Fibroblast of lung (primary cell): ENCODE results near the gene C1RL. TPM values are rescaled to one million over a fixed set of nuclear protein-coding genes. Genes with fewer than 3 reads are reported as not detected.

Experiments used
- DNase-seq, 2 donors: peaks; one replicate each; pipeline versions ENCODE4 v3.0.0 to v3.0.0-alpha.2; 2010; ENCODE audit warnings: low read depth in 2 of 2
- H2AFZ ChIP-seq: 2 replicates; pipeline ENCODE4 v1.5.1; 2012; ENCODE audit warnings: low read length, control low read depth, inconsistent platforms
- H3K27ac ChIP-seq: 2 replicates; pipeline ENCODE4 v1.5.1; 2011; ENCODE audit warnings: low read length, control low read depth; ENCODE audit not compliant: insufficient read depth
- H3K27me3 ChIP-seq: 2 replicates; pipeline ENCODE4 v1.5.1; 2011; ENCODE audit warnings: mild to moderate bottlenecking, low read length; ENCODE audit not compliant: control insufficient read depth, insufficient read depth
- H3K36me3 ChIP-seq: 2 replicates; pipeline ENCODE4 v1.5.1; 2011; ENCODE audit warnings: low read length; ENCODE audit not compliant: control insufficient read depth, insufficient read depth
- H3K4me1 ChIP-seq: 2 replicates; pipeline ENCODE4 v1.5.1; 2011; ENCODE audit warnings: low read length; ENCODE audit not compliant: control insufficient read depth, insufficient read depth; ENCODE audit errors: extremely low read depth
- H3K4me2 ChIP-seq: 2 replicates; pipeline ENCODE4 v1.5.1; 2011; ENCODE audit warnings: low read length, control low read depth; ENCODE audit not compliant: insufficient read depth; ENCODE audit errors: extremely low read depth
- H3K4me3 ChIP-seq, 4 experiments: fragments of 200-600 bp in 1 of 4; sonication (generic) in 1 of 4; replicated peaks in 1 of 4; 2 replicates each; pipeline ENCODE4 v1.5.1; 2011 to 2016; ENCODE audit warnings: low read length in 4 of 4, low read depth in 3 of 4, mild to moderate bottlenecking in 3 of 4, control low read depth in 2 of 4, inconsistent platforms in 1 of 4, mixed read lengths in 1 of 4; ENCODE audit not compliant: insufficient read depth in 1 of 4; ENCODE audit errors: control extremely low read depth in 1 of 4
- H3K79me2 ChIP-seq: 2 replicates; pipeline ENCODE4 v1.5.1; 2012; ENCODE audit warnings: mild to moderate bottlenecking, low read length, inconsistent platforms; ENCODE audit not compliant: control insufficient read depth, insufficient read depth
- H3K9ac ChIP-seq: 2 replicates; pipeline ENCODE4 v1.5.1; 2011; ENCODE audit warnings: mild to moderate bottlenecking, low read length, control low read depth; ENCODE audit not compliant: insufficient read depth
- H3K9me3 ChIP-seq: 2 replicates; pipeline ENCODE4 v1.5.1; 2012; ENCODE audit warnings: low read depth, low read length; ENCODE audit not compliant: control insufficient read depth, insufficient read depth
- H4K20me1 ChIP-seq: 2 replicates; pipeline ENCODE4 v1.5.1; 2011; ENCODE audit warnings: low read length; ENCODE audit not compliant: control insufficient read depth, insufficient read depth; ENCODE audit errors: extremely low read depth
- CTCF ChIP-seq, 2 donors: IDR thresholded peaks in 1 of 2; conservative IDR thresholded peaks in 1 of 2; 1 replicate in 1 of 2; 2 replicates in 1 of 2; pipeline ENCODE4 v1.5.1; 2011 to 2012; ENCODE audit warnings: low read length in 2 of 2, control low read depth in 1 of 2, inconsistent platforms in 1 of 2, low read depth in 1 of 2, mild to moderate bottlenecking in 1 of 2
- EZH2 ChIP-seq: IDR thresholded peaks from 2 replicates; pipeline ENCODE4 v1.5.1; 2012; ENCODE audit warnings: low read length, control low read depth, mild to moderate bottlenecking; ENCODE audit errors: missing control alignments
- polyA plus RNA-seq, 2 donors: library from polyadenylated mRNA; depleted of rRNA in 1 of 2; stranded (reverse) in 1 of 2; unstranded in 1 of 2; fragments of >200 nt; gene quantifications; 2 replicates each; pipeline ENCODE4 v1.2.1, GENCODE V29; 2011 to 2012; ENCODE audit warnings: missing spikeins in 1 of 2
- total RNA-seq: library from RNA; depleted of rRNA; stranded (reverse); fragments of >200 nt; gene quantifications from 2 replicates; pipeline ENCODE4 v1.2.1, GENCODE V29; 2014

The C1RL gene
- total and polyA plus RNA-seq, 2 donors (not counting 1 experiment from before 2014, with no cell fraction given), result 46.2 to 64.9 TPM

- DNase-seq, result no peak
- peak within 1 kb of the TSS; percentile 30 for H3K9ac ChIP-seq
- no peaks in the 10 kb centered on the region for H3K27me3 ChIP-seq
- no peaks in the 10 kb centered on the region for H3K36me3 ChIP-seq
- peak within 1 kb of the TSS; percentile 97 for H3K4me2 ChIP-seq
- H3K4me1 ChIP-seq, result peaks cover 5% of the 10 kb centered on the region
- no peaks in the 10 kb centered on the region for H4K20me1 ChIP-seq
- no peaks in the 10 kb centered on the region for H3K9me3 ChIP-seq
- peak within 1 kb of the TSS; percentile 52 to 69 (median 65) for H3K4me3 ChIP-seq
- no peak within 1 kb of the TSS for H3K27ac ChIP-seq
- H2AFZ ChIP-seq, result peak within 1 kb of the TSS; percentile 64
- TF ChIP-seq EZH2 (no peak), CTCF (conservative IDR thresholded peaks at IDR 0.05 in 1 of 2, IDR thresholded peaks at IDR 0.05 in 1 of 2; ENCODE audit: low read depth in 1 of 2, low read length in 2 of 2) (no peak)
- no peaks in the 10 kb centered on the region for H3K79me2 ChIP-seq
These were observed 19.8 kb upstream of the C1RL start, which contains the start of gene RBP5 for GRCh38 chr12:7128681-7129286. TSS of gene RBP5 (minus strand) at chr12:7128889. CDS start at chr12:7128775, 114 bp downstream.

- no peaks in the 10 kb centered on the region for H3K79me2 ChIP-seq
- TF ChIP-seq CTCF (conservative IDR thresholded peaks at IDR 0.05 in 1 of 2, IDR thresholded peaks at IDR 0.05 in 1 of 2; ENCODE audit: low read depth in 1 of 2, low read length in 2 of 2) (no peak), EZH2 (no peak)
- no peak overlapping the region for H2AFZ ChIP-seq
- no peak for DNase-seq
- H4K20me1 ChIP-seq, result no peaks in the 10 kb centered on the region
- no peak overlapping the region for H3K27ac ChIP-seq
- H3K9ac ChIP-seq, result no peak overlapping the region
- no peak overlapping the region for H3K4me3 ChIP-seq
- H3K27me3 ChIP-seq, result no peaks in the 10 kb centered on the region
- no peaks in the 10 kb centered on the region for H3K36me3 ChIP-seq
- peaks cover 5% of the 10 kb centered on the region for H3K4me1 ChIP-seq
- no peak overlapping the region for H3K4me2 ChIP-seq
- H3K9me3 ChIP-seq, result no peaks in the 10 kb centered on the region
These were observed 19.1 kb upstream of the C1RL start for GRCh38 chr12:7127916-7128626.

- H3K79me2 ChIP-seq, result no peaks in the 10 kb centered on the region
- H3K4me2 ChIP-seq, result no peak overlapping the region
- H3K9ac ChIP-seq, result no peak overlapping the region
- H3K4me3 ChIP-seq, result no peak overlapping the region
- H3K27ac ChIP-seq, result no peak overlapping the region
- H3K27me3 ChIP-seq, result no peaks in the 10 kb centered on the region
- DNase-seq, result no peak
- TF ChIP-seq EZH2 (no peak), CTCF (conservative IDR thresholded peaks at IDR 0.05 in 1 of 2, IDR thresholded peaks at IDR 0.05 in 1 of 2; ENCODE audit: low read depth in 1 of 2, low read length in 2 of 2) (no peak)
- H3K9me3 ChIP-seq, result no peaks in the 10 kb centered on the region
- peaks cover 5% of the 10 kb centered on the region for H3K4me1 ChIP-seq
- H3K36me3 ChIP-seq, result no peaks in the 10 kb centered on the region
- H2AFZ ChIP-seq, result no peak overlapping the region
- H4K20me1 ChIP-seq, result no peaks in the 10 kb centered on the region
These were observed 16.7 kb upstream of the C1RL start for GRCh38 chr12:7125632-7126227.
